OCI-LY7 (cell line): ENCODE measurements around the gene RNF123.

ENCODE experiments used
- EZH2phosphoT487 ChIP-seq: fragments of 200-600 bp; sonication (generic); IDR thresholded peaks from 2 replicates; pipeline ENCODE4 v1.6.1; 2018; ENCODE audit warnings: low read depth, borderline replicate concordance, mild to moderate bottlenecking, mixed run types, antibody characterized with exemption, low read length, moderate library complexity, mixed read lengths
- TF ChIP-seq, protein P1 (sequence below): fragments of 200-600 bp; sonication (generic); conservative IDR thresholded peaks from 2 replicates; pipeline ENCODE4 v1.5.1; 2014; ENCODE audit warnings: mild to moderate bottlenecking, antibody characterized with exemption, low read length, moderate library complexity, mixed read lengths

GRCh38 chr3:49761661-49762060, 72.3 kb downstream of the RNF123 start:
- TF ChIP-seq, protein P1, sequence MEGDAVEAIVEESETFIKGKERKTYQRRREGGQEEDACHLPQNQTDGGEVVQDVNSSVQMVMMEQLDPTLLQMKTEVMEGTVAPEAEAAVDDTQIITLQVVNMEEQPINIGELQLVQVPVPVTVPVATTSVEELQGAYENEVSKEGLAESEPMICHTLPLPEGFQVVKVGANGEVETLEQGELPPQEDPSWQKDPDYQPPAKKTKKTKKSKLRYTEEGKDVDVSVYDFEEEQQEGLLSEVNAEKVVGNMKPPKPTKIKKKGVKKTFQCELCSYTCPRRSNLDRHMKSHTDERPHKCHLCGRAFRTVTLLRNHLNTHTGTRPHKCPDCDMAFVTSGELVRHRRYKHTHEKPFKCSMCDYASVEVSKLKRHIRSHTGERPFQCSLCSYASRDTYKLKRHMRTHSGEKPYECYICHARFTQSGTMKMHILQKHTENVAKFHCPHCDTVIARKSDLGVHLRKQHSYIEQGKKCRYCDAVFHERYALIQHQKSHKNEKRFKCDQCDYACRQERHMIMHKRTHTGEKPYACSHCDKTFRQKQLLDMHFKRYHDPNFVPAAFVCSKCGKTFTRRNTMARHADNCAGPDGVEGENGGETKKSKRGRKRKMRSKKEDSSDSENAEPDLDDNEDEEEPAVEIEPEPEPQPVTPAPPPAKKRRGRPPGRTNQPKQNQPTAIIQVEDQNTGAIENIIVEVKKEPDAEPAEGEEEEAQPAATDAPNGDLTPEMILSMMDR = no peak
- TF ChIP-seq EZH2phosphoT487 = no peak
